Pancreas (tissue), 10 donors: ENCODE data around the gene PLAC8L1. TPM values are rescaled to one million over a fixed set of nuclear protein-coding genes. Genes with fewer than 3 reads are reported as not detected.
"Not testable (repeated sequence)": the region's sequence is repeated elsewhere in the genome, so short reads cannot be mapped to it uniquely, and the experiment has no call there.

Experiments used
- ATAC-seq, 4 donors: fragments of 200-7000 bp; cut with Tn5 transposase; one replicate each; pipeline versions ENCODE4 v1.8.0 to v1.9.1; 2020; ENCODE audit warnings: mild to moderate bottlenecking in 4 of 4, moderate library complexity in 4 of 4
- DNase-seq, 6 donors: peaks; one replicate each; pipeline ENCODE4 v3.0.0-alpha.2; 2020
- FAIRE-seq: peaks from 2 replicates; lab custom pipeline; 2012; peaks lifted over from hg19 to GRCh38; lab: Jason Lieb, UNC
- H3K27ac ChIP-seq, 4 donors: fragments of 200-600 bp; sonication (generic); 1 replicate in 3 of 4; 2 replicates in 1 of 4; pipeline versions ENCODE4 v1.5.0 to v1.8.0; 2020
- H3K27me3 ChIP-seq, 4 donors: fragments of 200-600 bp; one replicate each; pipeline ENCODE4 v1.8.0; 2021
- H3K36me3 ChIP-seq, 3 donors: fragments of 200-600 bp; sonication (generic) in 1 of 3; one replicate each; pipeline versions ENCODE4 v1.5.0 to v1.8.0; 2020 to 2021
- H3K4me1 ChIP-seq, 3 donors: fragments of 200-600 bp; one replicate each; pipeline ENCODE4 v1.8.0; 2021
- H3K4me3 ChIP-seq, 4 donors: fragments of 200-600 bp; sonication (generic) in 2 of 4; one replicate each; pipeline versions ENCODE4 v1.5.0 to v1.8.0; 2020 to 2021
- H3K9me3 ChIP-seq, 4 donors: fragments of 200-600 bp; one replicate each; pipeline ENCODE4 v1.8.0; 2021
- WGBS, 2 donors: extraction: QIAGEN DNeasy Blood & Tissue Kit; methylation state at CpG; one replicate each; pipeline ENCODE4 v1.1.7; 2013; 5-methylcytosine and 5-hydroxymethylcytosine counted together
- intact Hi-C, 3 donors: fragments of 100-400 bp; cut with DNase I; formaldehyde crosslinking; loops; one replicate each; pipeline versions ENCODE4 v1.11.1 to v1.14.2; 2022
- polyA plus RNA-seq, 2 donors: library from polyadenylated mRNA; stranded (reverse); fragments of 200-250 nt; gene quantifications; one replicate each; pipeline ENCODE4 v1.2.3, GENCODE V29; 2013
- total RNA-seq, 6 donors: library from RNA; stranded (reverse); fragmentation: NEBNext Ultra II Directional in 4 of 6; extraction: Animal tissue kit (Norgen Biotek cat#: 25700) in 4 of 6; gene quantifications; one replicate each; pipeline versions ENCODE4 v1.2.1 to v1.2.4, GENCODE V29; 2021 to 2023
- TF ChIP-seq, protein P1 (sequence below), 4 donors: fragments of 200-600 bp; sonication (generic) in 3 of 4; IDR thresholded peaks; one replicate each; pipeline versions ENCODE4 v1.5.0 to v1.8.0; 2021; ENCODE audit warnings: antibody characterized with exemption in 4 of 4
- donor health status: healthy with polysubstance abuse.
- donor health status: DM: no; HTN: no; CAD: no; lungs with moderate emphysema.
- donor health status: DM: no; HTN: no; CAD: no.
- donor health status: control.
- donor health status: control.
- donor health status: Bipolar disorder and iron deficiency.
- donor health status: DM: yes; HTN: yes; CAD: no.
- donor health status: DM: no; HTN: no; CAD: no.
- donor health status: DM: no; HTN: no; CAD: no.
- donor health status: DM: yes; HTN: yes; CAD: no.

Gene PLAC8L1
- total and polyA plus RNA-seq, 8 donors: 0.31 to 0.87 (median 0.55) TPM; not detected in 2

DNA sequence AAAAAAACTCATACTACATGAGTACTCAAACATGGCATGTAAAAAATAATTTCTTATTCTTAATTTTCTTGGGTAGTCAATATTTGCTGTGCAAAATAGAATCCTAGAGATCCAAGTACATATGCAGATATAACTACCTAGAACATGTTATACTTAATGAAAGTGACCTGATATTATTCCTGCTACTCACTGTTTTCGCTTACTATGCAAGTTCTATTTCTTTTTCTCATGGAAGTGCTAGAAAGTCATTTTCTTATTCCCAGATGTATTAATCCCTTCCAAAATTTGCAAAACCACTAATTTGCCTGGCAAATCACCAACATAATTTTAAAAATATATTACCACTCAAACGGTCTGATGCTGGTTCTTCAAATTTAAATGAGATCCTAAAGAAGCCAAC is 19.2 kb upstream of the PLAC8L1 start:
- ATAC-seq: no peak
- TF ChIP-seq, protein P1, sequence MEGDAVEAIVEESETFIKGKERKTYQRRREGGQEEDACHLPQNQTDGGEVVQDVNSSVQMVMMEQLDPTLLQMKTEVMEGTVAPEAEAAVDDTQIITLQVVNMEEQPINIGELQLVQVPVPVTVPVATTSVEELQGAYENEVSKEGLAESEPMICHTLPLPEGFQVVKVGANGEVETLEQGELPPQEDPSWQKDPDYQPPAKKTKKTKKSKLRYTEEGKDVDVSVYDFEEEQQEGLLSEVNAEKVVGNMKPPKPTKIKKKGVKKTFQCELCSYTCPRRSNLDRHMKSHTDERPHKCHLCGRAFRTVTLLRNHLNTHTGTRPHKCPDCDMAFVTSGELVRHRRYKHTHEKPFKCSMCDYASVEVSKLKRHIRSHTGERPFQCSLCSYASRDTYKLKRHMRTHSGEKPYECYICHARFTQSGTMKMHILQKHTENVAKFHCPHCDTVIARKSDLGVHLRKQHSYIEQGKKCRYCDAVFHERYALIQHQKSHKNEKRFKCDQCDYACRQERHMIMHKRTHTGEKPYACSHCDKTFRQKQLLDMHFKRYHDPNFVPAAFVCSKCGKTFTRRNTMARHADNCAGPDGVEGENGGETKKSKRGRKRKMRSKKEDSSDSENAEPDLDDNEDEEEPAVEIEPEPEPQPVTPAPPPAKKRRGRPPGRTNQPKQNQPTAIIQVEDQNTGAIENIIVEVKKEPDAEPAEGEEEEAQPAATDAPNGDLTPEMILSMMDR (IDR thresholded peaks at IDR 0.05): no peak
- no peak for DNase-seq
- peaks cover 6 to 76% (median 32%) of the 10 kb centered on the region in 3 donors for H3K36me3 ChIP-seq
- H3K27ac ChIP-seq: no peak overlapping the region
- FAIRE-seq: no peak
- H3K4me1 ChIP-seq: no peaks in the 10 kb centered on the region
- WGBS, 2 donors: 65 to 67% methylated on average over 2 of the region's 2 CpGs
- intact Hi-C loops: no loop called here
- H3K9me3 ChIP-seq: no peaks in the 10 kb centered on the region
- H3K4me3 ChIP-seq: no peak overlapping the region
- no peaks in the 10 kb centered on the region for H3K27me3 ChIP-seq

GRCh38 chr5:146121451-146121850 is 16.1 kb upstream of the PLAC8L1 start:
- FAIRE-seq, DNase-seq, H3K27ac ChIP-seq, intact Hi-C loops, H3K9me3 ChIP-seq, H3K27me3 ChIP-seq, H3K4me1 ChIP-seq, H3K4me3 ChIP-seq, ATAC-seq: not testable (repeated sequence)
- WGBS, 2 donors: 99 to 100% methylated on average over 1 of the region's 1 CpG
- peaks cover 6 to 75% (median 30%) of the 10 kb centered on the region in 3 donors for H3K36me3 ChIP-seq

DNA sequence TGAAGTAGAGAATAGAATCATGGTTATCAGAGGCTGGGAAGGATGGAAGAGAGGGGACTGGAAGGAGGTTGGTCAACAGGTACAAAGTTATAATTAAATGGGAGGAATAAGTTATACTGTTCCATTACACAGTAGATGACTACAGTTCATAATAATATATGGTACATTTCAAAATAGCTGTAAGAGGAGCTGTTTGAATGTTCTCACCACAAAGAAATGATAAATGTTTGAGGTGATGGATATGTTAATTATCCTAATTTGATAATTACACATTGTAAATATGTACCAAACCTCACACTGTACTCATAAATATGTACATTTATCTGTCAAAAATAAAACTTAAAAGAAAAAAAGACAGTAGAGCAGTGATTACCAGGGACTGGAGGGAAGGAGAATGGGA is 12.9 kb upstream of the PLAC8L1 start:
- no peaks in the 10 kb centered on the region for H3K4me1 ChIP-seq
- intact Hi-C loops: no loop called here
- DNase-seq: no peak
- no peak for FAIRE-seq
- ATAC-seq: no peak
- peaks cover 4 to 65% (median 19%) of the 10 kb centered on the region in 3 donors for H3K36me3 ChIP-seq
- H3K9me3 ChIP-seq: no peaks in the 10 kb centered on the region
- H3K27ac ChIP-seq: no peak overlapping the region
- H3K27me3 ChIP-seq: no peaks in the 10 kb centered on the region
- TF ChIP-seq, protein P1 (IDR thresholded peaks at IDR 0.05): no peak
- H3K4me3 ChIP-seq: no peak overlapping the region

DNA sequence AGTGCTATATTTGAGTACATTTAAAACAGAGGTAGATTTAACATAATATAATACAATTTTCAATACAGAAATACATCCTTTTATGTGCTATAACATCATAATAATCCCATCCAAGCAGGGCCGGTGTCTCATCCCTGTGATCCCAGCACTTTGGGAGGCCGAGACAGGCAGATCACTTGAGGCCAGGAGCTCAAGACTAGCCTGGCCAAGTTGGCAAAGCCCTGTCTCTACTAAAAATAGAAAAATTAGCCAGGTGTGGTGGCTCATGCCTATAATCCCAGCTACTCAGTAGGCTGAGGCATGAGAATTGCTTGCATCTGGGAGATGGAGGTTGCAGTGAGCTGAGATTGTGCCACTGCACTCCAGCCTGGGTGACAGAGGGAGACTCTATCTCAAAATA is 11.8 kb upstream of the PLAC8L1 start:
- H3K4me3 ChIP-seq, H3K4me1 ChIP-seq, FAIRE-seq, ATAC-seq, H3K27me3 ChIP-seq, H3K27ac ChIP-seq, DNase-seq, H3K9me3 ChIP-seq, intact Hi-C loops: not testable (repeated sequence)
- WGBS, 2 donors: 95 to 98% methylated on average over 2 of the region's 2 CpGs
- peaks cover 0 to 54% (median 17%) of the 10 kb centered on the region in 3 donors for H3K36me3 ChIP-seq

DNA sequence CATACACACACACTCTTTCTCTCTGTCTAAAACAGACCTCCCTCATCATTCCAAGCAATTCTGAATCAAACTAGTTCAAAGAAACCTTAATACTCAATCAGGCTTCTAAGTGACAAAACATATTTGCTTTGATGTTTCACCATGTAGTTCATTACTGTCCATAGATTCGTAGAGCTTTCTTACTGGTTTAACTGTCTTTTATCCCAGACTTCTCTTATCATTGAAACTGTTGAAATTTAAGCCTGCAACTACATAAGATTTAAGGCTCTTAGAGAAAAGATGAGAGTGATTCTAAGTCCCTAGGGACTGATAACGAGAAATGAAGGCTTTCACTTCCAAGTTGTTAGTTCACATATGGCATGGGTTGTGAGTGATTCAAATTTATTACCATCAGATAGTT is 11.0 kb upstream of the PLAC8L1 start:
- H3K36me3 ChIP-seq: peaks cover 0 to 45% (median 14%) of the 10 kb centered on the region in 3 donors
- no peak for ATAC-seq
- TF ChIP-seq, protein P1 (IDR thresholded peaks at IDR 0.05): no peak
- no peaks in the 10 kb centered on the region for H3K27me3 ChIP-seq
- WGBS, 2 donors: 92 to 93% methylated on average over 2 of the region's 2 CpGs
- peaks cover 0 to 4% (median 0%) of the 10 kb centered on the region in 3 donors for H3K4me1 ChIP-seq
- intact Hi-C loops: no loop called here
- DNase-seq: no peak
- H3K27ac ChIP-seq: no peak overlapping the region
- H3K4me3 ChIP-seq: no peak overlapping the region
- no peaks in the 10 kb centered on the region for H3K9me3 ChIP-seq
- no peak for FAIRE-seq

DNA sequence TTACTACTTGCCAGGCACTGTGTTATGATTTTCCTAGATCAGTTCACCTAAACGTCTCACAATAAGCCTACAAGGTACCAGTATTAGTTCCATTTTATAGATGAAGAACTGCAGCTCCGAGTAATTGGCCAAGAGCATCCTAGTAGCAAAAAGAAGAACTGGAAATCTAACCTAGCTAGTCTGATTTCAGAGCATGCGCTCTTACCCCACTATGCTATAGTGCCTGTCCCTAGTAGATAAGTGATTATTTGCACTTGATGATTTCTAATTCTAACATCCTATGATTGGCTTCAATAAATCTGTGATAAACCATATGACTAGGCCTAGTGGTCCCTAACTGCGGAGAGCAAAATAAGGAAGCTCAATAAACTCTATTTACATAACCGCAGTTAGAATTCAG is 7.1 kb upstream of the PLAC8L1 start:
- H3K36me3 ChIP-seq: peaks cover 0 to 14% (median 0%) of the 10 kb centered on the region in 3 donors
- intact Hi-C loops: no loop called here
- peaks cover 0 to 4% (median 0%) of the 10 kb centered on the region in 3 donors for H3K4me1 ChIP-seq
- 76 to 90% methylated on average over 5 of the region's 5 CpGs for WGBS, 2 donors
- no peak for DNase-seq
- H3K9me3 ChIP-seq: no peaks in the 10 kb centered on the region
- no peaks in the 10 kb centered on the region for H3K27me3 ChIP-seq
- FAIRE-seq: no peak
- H3K27ac ChIP-seq: no peak overlapping the region
- no peak for ATAC-seq
- TF ChIP-seq, protein P1 (IDR thresholded peaks at IDR 0.05): no peak
- H3K4me3 ChIP-seq: no peak overlapping the region
